ENCODE measurements around the gene CCNK.

GRCh38 chr14:99505089-99505488 is 23.9 kb downstream of the CCNK start:
- TF ChIP-seq CTCF (conservative IDR thresholded peaks at IDR 0.05; ENCODE audit: low read length), result no peak
- TF ChIP-seq EZH2phosphoT487 (IDR thresholded peaks at IDR 0.05; ENCODE audit: borderline replicate concordance), result no peak

All from Loucy (cell line).